ENCODE results near the gene NMUR1. TPM values are rescaled to one million over a fixed set of nuclear protein-coding genes. Genes with fewer than 3 reads are reported as not detected.

The NMUR1 gene
- total and polyA plus RNA-seq, 2 experiments from 2014 or later = 0.29 to 0.59 TPM

GRCh38 chr2:231549446-231550239, 19.4 kb upstream of the NMUR1 start:
- no peak for TF ChIP-seq CREB1 (CRISPR knock-in tag; IDR thresholded peaks at IDR 0.05; ENCODE audit: low read depth)
- TF ChIP-seq ETS1 (IDR thresholded peaks at IDR 0.05) = no peak
- no peak for TF ChIP-seq STAT1 (IDR thresholded peaks at IDR 0.05; ENCODE audit: unreplicated experiment)
- TF ChIP-seq CTCF (conservative IDR thresholded peaks at IDR 0.05; ENCODE audit: low read depth in 2 of 2) = no peak
- TF ChIP-seq EZH2phosphoT487 (IDR thresholded peaks at IDR 0.05; ENCODE audit: unreplicated experiment) = no peak
- TF ChIP-seq NANOG (IDR thresholded peaks at IDR 0.05; ENCODE audit: borderline replicate concordance) = no peak
- TF ChIP-seq ZNF331 (CRISPR knock-in tag; IDR thresholded peaks at IDR 0.05; ENCODE audit: low read depth) = no peak
- TF ChIP-seq POLR2AphosphoS5 (IDR thresholded peaks at IDR 0.05; ENCODE audit: low read depth) = no peak
- no peak for TF ChIP-seq JUNB (IDR thresholded peaks at IDR 0.05; ENCODE audit: unreplicated experiment)
- no peak for TF ChIP-seq ZNF462 (CRISPR knock-in tag; IDR thresholded peaks at IDR 0.05)
- no peak for TF ChIP-seq REST (IDR thresholded peaks at IDR 0.05; ENCODE audit: unreplicated experiment)
- no peak for TF ChIP-seq ZNF114 (CRISPR knock-in tag; IDR thresholded peaks at IDR 0.05)
- no peak for TF ChIP-seq EZH2 (IDR thresholded peaks at IDR 0.05; ENCODE audit: low read depth, unreplicated experiment)
- ATAC-seq = no peak

More at GRCh38 chr2:231549446-231550239, 19.4 kb upstream of the NMUR1 start:
- DNase-seq (ENCODE audit: low spot score) = no peak
- no peak overlapping the region for H3K27ac Mint-ChIP-seq
- H3K9me2 ChIP-seq (ENCODE audit: insufficient read depth) = no peaks in the 10 kb centered on the region
- H3K4me3 Mint-ChIP-seq = no peak overlapping the region
- no peak overlapping the region for H3K4me2 ChIP-seq
- no peak overlapping the region for H2AFZ ChIP-seq
- H3K27me3 ChIP-seq (ENCODE audit: insufficient read depth) = no peaks in the 10 kb centered on the region
- no peaks in the 10 kb centered on the region for H3K4me1 Mint-ChIP-seq
- no peaks in the 10 kb centered on the region for H3K36me3 ChIP-seq (ENCODE audit: insufficient read depth)
- peaks cover 26% of the 10 kb centered on the region for H3K9me3 Mint-ChIP-seq
- no peak overlapping the region for H3K4me3 ChIP-seq
- no peaks in the 10 kb centered on the region for H3K79me2 ChIP-seq (replicated peaks; ENCODE audit: insufficient read depth)
- no peaks in the 10 kb centered on the region for H3K4me1 ChIP-seq (ENCODE audit: insufficient read depth)
- H3K27ac ChIP-seq (ENCODE audit: low read depth) = no peak overlapping the region
- no peaks in the 10 kb centered on the region for H4K20me1 ChIP-seq (replicated peaks; ENCODE audit: insufficient read depth)
- no peaks in the 10 kb centered on the region for H3K27me3 Mint-ChIP-seq (ENCODE audit: insufficient read depth, low read depth, poor library complexity)
- peaks cover 13% of the 10 kb centered on the region for H3K36me3 Mint-ChIP-seq (ENCODE audit: low read depth)
- no peaks in the 10 kb centered on the region for H3F3A ChIP-seq (replicated peaks; ENCODE audit: low read depth)
